H9 (cell line): ENCODE results near the gene CRISPLD2. TPM values are rescaled to one million over a fixed set of nuclear protein-coding genes. Genes with fewer than 3 reads are reported as not detected.

Experiments
- DNase-seq: peaks from one replicate; pipeline ENCODE4 v3.0.0-alpha.2; 2017
- H2AFZ ChIP-seq: one replicate; pipeline ENCODE4 v1.6.1; 2013; ENCODE audit warnings: mild to moderate bottlenecking, low read length, control low read depth, moderate library complexity
- H2AK5ac ChIP-seq: 2 replicates; pipeline ENCODE4 v1.6.1; 2013; ENCODE audit warnings: low read length, control low read depth, mixed read lengths; ENCODE audit not compliant: insufficient read length
- H2BK120ac ChIP-seq: one replicate; pipeline ENCODE4 v1.6.1; 2013; ENCODE audit warnings: low read depth, mild to moderate bottlenecking, low read length, control low read depth, inconsistent platforms; ENCODE audit not compliant: poor library complexity, severe bottlenecking
- H2BK12ac ChIP-seq: 2 replicates; pipeline ENCODE4 v1.6.1; 2013; ENCODE audit warnings: low read length, control low read depth, mixed read lengths, low read depth; ENCODE audit not compliant: insufficient read length
- H2BK15ac ChIP-seq: 2 replicates; pipeline ENCODE4 v1.6.1; 2013; ENCODE audit warnings: low read depth, low read length, control low read depth
- H2BK20ac ChIP-seq: one replicate; pipeline ENCODE4 v1.6.1; 2013; ENCODE audit warnings: low read depth, mild to moderate bottlenecking, low read length, control low read depth, inconsistent platforms; ENCODE audit not compliant: poor library complexity, severe bottlenecking
- H2BK5ac ChIP-seq: 2 replicates; pipeline ENCODE4 v1.6.1; 2013; ENCODE audit warnings: low read length, control low read depth, mixed read lengths; ENCODE audit not compliant: insufficient read length
- H3K14ac ChIP-seq: 2 replicates; pipeline ENCODE4 v1.6.1; 2013; ENCODE audit warnings: low read length, control low read depth; ENCODE audit not compliant: insufficient read depth
- H3K18ac ChIP-seq: 2 replicates; pipeline ENCODE4 v1.6.1; 2013; ENCODE audit warnings: low read depth, mild to moderate bottlenecking, mixed read lengths, low read length, control low read depth; ENCODE audit not compliant: insufficient read length
- H3K23ac ChIP-seq: 2 replicates; pipeline ENCODE4 v1.6.1; 2013; ENCODE audit warnings: low read length, control low read depth, mixed read lengths, low read depth; ENCODE audit not compliant: insufficient read length
- H3K23me2 ChIP-seq: 2 replicates; pipeline ENCODE4 v1.6.1; 2013; ENCODE audit warnings: low read depth, mild to moderate bottlenecking, mixed read lengths, low read length, control low read depth; ENCODE audit not compliant: insufficient read length, poor library complexity, severe bottlenecking
- H3K27ac ChIP-seq: 2 replicates; pipeline ENCODE4 v1.5.1; 2013; ENCODE audit warnings: low read length, control low read depth, mixed read lengths, low read depth; ENCODE audit not compliant: insufficient read length
- H3K27me3 ChIP-seq: 2 replicates; pipeline ENCODE4 v1.6.1; 2013; ENCODE audit warnings: low read length, control low read depth, inconsistent platforms; ENCODE audit not compliant: insufficient read depth
- H3K4ac ChIP-seq: 2 replicates; pipeline ENCODE4 v1.6.1; 2013; ENCODE audit warnings: low read depth, mild to moderate bottlenecking, control low read depth, inconsistent platforms, low read length, moderate library complexity
- H3K4me1 ChIP-seq: 2 replicates; pipeline ENCODE4 v1.6.1; 2013; ENCODE audit warnings: low read length, control low read depth, inconsistent platforms; ENCODE audit not compliant: insufficient read depth
- H3K4me2 ChIP-seq: 2 replicates; pipeline ENCODE4 v1.6.1; 2013; ENCODE audit warnings: low read length, control low read depth, mixed read lengths; ENCODE audit not compliant: insufficient read length, insufficient read depth
- H3K56ac ChIP-seq: 2 replicates; pipeline ENCODE4 v1.6.1; 2013; ENCODE audit warnings: low read depth, mild to moderate bottlenecking, mixed read lengths, low read length, control low read depth; ENCODE audit not compliant: insufficient read length
- H3K79me1 ChIP-seq: 2 replicates; pipeline ENCODE4 v1.6.1; 2013; ENCODE audit warnings: low read depth, mild to moderate bottlenecking, moderate library complexity, low read length, control low read depth, inconsistent platforms; ENCODE audit not compliant: insufficient read depth, poor library complexity, severe bottlenecking
- H3K79me2 ChIP-seq: 2 replicates; pipeline ENCODE4 v1.6.1; 2013; ENCODE audit warnings: low read length, control low read depth, inconsistent platforms; ENCODE audit not compliant: insufficient read depth
- H3K9ac ChIP-seq: 2 replicates; pipeline ENCODE4 v1.6.1; 2013; ENCODE audit warnings: low read length, control low read depth, mixed read lengths; ENCODE audit not compliant: insufficient read length; ENCODE audit errors: extremely low read depth
- H3K9me3 ChIP-seq: one replicate; pipeline ENCODE4 v1.6.1; 2013; ENCODE audit warnings: low read depth, low read length, inconsistent platforms; ENCODE audit not compliant: control insufficient read depth
- H3T11ph ChIP-seq: one replicate; pipeline ENCODE4 v1.6.1; 2013; ENCODE audit warnings: mild to moderate bottlenecking, low read length, control low read depth, inconsistent platforms
- H4K20me1 ChIP-seq: one replicate; pipeline ENCODE4 v1.6.1; 2013; ENCODE audit not compliant: control insufficient read depth, insufficient read length, insufficient read depth
- H4K5ac ChIP-seq: 2 replicates; pipeline ENCODE4 v1.6.1; 2013; ENCODE audit warnings: low read depth, mild to moderate bottlenecking, mixed read lengths, low read length, control low read depth; ENCODE audit not compliant: insufficient read length
- H4K8ac ChIP-seq: replicated peaks from 2 replicates; pipeline ENCODE4 v1.6.1; 2013; ENCODE audit warnings: low read length, control low read depth, mixed read lengths, low read depth; ENCODE audit not compliant: insufficient read length
- H4K91ac ChIP-seq: 2 replicates; pipeline ENCODE4 v1.6.1; 2013; ENCODE audit warnings: low read depth, mild to moderate bottlenecking, moderate library complexity, mixed read lengths, low read length, control low read depth; ENCODE audit not compliant: insufficient read length
- H3K27ac Mint-ChIP-seq, 3 experiments: 2 replicates in 2 of 3; 3 replicates in 1 of 3; pipeline ENCODE4 v1.8.0; 2020 to 2021; ENCODE audit warnings: mixed read lengths in 3 of 3, mild to moderate bottlenecking in 1 of 3, moderate library complexity in 1 of 3
- H3K27me3 Mint-ChIP-seq: 2 replicates; pipeline ENCODE4 v1.8.0; 2021; ENCODE audit warnings: low read depth, mild to moderate bottlenecking, moderate library complexity, mixed read lengths
- H3K36me3 Mint-ChIP-seq, 3 experiments: 2 replicates in 2 of 3; 3 replicates in 1 of 3; pipeline ENCODE4 v1.8.0; 2020 to 2021; ENCODE audit warnings: low read depth in 3 of 3, mixed read lengths in 3 of 3; ENCODE audit not compliant: insufficient read depth in 1 of 3
- H3K4me1 Mint-ChIP-seq, 2 experiments: 2 replicates each; pipeline ENCODE4 v1.8.0; 2020; ENCODE audit warnings: mixed read lengths in 2 of 2
- H3K4me3 Mint-ChIP-seq, 2 experiments: 2 replicates in 1 of 2; 3 replicates in 1 of 2; pipeline ENCODE4 v1.8.0; 2020 to 2021; ENCODE audit warnings: mild to moderate bottlenecking in 2 of 2, mixed read lengths in 2 of 2, moderate library complexity in 1 of 2
- H3K9me3 Mint-ChIP-seq, 2 experiments: 2 replicates in 1 of 2; 3 replicates in 1 of 2; pipeline ENCODE4 v1.8.0; 2020; ENCODE audit warnings: mild to moderate bottlenecking in 2 of 2, mixed read lengths in 2 of 2, moderate library complexity in 1 of 2
- WGBS: extraction: QIAGEN DNeasy Blood & Tissue Kit; methylation state at CpG from one replicate; pipeline ENCODE4 v1.1.7; 2013; ENCODE audit warnings: missing lambda C conversion rate, low lambda C conversion rate, mixed read lengths; ENCODE audit not compliant: insufficient read length; ENCODE audit errors: extremely low coverage; 5-methylcytosine and 5-hydroxymethylcytosine counted together
- total RNA-seq: library from RNA; stranded (reverse); gene quantifications from 2 replicates; pipeline ENCODE4 v1.2.1, GENCODE V29; 2021
- TF ChIP-seq, protein P1 (sequence below): fragments of 200-600 bp; sonication (generic); conservative IDR thresholded peaks from 3 replicates; pipeline ENCODE4 v1.8.0; 2021; ENCODE audit warnings: antibody characterized with exemption, mild to moderate bottlenecking

Gene CRISPLD2
- total RNA-seq, 1 experiment from 2014 or later, result 2.3 TPM

DNA sequence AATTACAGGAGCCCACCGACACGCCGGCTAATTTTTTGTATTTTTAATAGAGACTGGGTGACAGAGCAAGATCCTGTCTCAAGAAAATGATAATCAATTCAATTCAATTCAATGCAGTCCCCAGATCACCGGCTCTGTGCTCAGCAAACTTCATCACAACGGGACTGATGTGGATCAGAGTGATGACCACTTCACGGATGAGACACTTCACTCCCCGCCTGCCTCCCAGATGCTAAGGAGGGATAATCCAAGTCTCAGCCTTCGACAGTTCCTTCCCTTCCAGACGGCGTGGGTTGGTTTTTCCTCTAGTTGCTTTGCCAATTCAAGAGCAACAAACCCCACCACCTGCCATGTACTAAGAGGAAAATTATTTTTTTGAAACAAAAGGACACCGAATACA, 97.7 kb downstream of the CRISPLD2 start:
- Histone ChIP-seq H2BK12ac (no peak overlapping the region), H3K4me2 (no peak overlapping the region), H3K4ac (no peak overlapping the region), H2AK5ac (no peak overlapping the region), H3K9me3 (no peaks in the 10 kb centered on the region), H2BK5ac (no peak overlapping the region), H3K23me2 (no peaks in the 10 kb centered on the region), H3K27ac (no peak overlapping the region), H3K14ac (no peak overlapping the region), H4K8ac (no peak overlapping the region), H4K5ac (no peak overlapping the region), H3K79me2 (no peaks in the 10 kb centered on the region), H3K23ac (no peak overlapping the region), H3K18ac (no peak overlapping the region), H3K56ac (no peak overlapping the region), H3T11ph (no peak overlapping the region), H2BK20ac (no peak overlapping the region), H4K91ac (no peak overlapping the region), H2BK15ac (no peak overlapping the region), H2AFZ (no peak overlapping the region), H3K4me1 (no peaks in the 10 kb centered on the region), H4K20me1 (no peaks in the 10 kb centered on the region), H3K27me3 (no peaks in the 10 kb centered on the region), H2BK120ac (no peak overlapping the region), H3K9ac (no peak overlapping the region), H3K79me1 (no peaks in the 10 kb centered on the region)
- Mint-ChIP-seq H3K9me3 (no peaks in the 10 kb centered on the region; a peak in 1 of 5 replicates), H3K4me3 (no peak overlapping the region), H3K36me3 (no peaks in the 10 kb centered on the region), H3K27me3 (peaks cover 3% of the 10 kb centered on the region), H3K27ac (no peak overlapping the region), H3K4me1 (peaks cover 0 to 12% of the 10 kb centered on the region in 2 experiments; a peak in 2 of 4 replicates)
- TF ChIP-seq, protein P1, sequence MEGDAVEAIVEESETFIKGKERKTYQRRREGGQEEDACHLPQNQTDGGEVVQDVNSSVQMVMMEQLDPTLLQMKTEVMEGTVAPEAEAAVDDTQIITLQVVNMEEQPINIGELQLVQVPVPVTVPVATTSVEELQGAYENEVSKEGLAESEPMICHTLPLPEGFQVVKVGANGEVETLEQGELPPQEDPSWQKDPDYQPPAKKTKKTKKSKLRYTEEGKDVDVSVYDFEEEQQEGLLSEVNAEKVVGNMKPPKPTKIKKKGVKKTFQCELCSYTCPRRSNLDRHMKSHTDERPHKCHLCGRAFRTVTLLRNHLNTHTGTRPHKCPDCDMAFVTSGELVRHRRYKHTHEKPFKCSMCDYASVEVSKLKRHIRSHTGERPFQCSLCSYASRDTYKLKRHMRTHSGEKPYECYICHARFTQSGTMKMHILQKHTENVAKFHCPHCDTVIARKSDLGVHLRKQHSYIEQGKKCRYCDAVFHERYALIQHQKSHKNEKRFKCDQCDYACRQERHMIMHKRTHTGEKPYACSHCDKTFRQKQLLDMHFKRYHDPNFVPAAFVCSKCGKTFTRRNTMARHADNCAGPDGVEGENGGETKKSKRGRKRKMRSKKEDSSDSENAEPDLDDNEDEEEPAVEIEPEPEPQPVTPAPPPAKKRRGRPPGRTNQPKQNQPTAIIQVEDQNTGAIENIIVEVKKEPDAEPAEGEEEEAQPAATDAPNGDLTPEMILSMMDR, result no peak
- WGBS, result no CpG with 5 or more reads among the region's 11 CpGs
- no peak for DNase-seq
